ENCODE measurements around the gene RAI14.

GRCh38 chr5:34770486-34770885 is 114.4 kb downstream of the RAI14 start:
- TF ChIP-seq CTCF (conservative IDR thresholded peaks at IDR 0.05; ENCODE audit: low read depth, low read length) (no peak), EZH2 (IDR thresholded peaks at IDR 0.05; ENCODE audit: borderline replicate concordance, low read depth, low read length, poor library complexity, severe bottlenecking) (no peak)

Data from A673 (cell line).